Activated CD8-positive, alpha-beta T cell treated with anti-CD3 and anti-CD28 coated beads, Interleukin-2, amount 10 ng/mL, durations not matched to agents 7 days and 5 days (primary cell): ENCODE measurements around the gene HIVEP1. TPM values are rescaled to one million over a fixed set of nuclear protein-coding genes. Genes with fewer than 3 reads are reported as not detected.

Experiments used
- ATAC-seq: fragments of 150-1000 bp; cut with Tn5 transposase; one replicate; pipeline ENCODE4 v1.10.0; 2021; ENCODE audit warnings: moderate library complexity
- CTCF ChIA-PET: fragments of 350-600 bp; sonication (Branson Sonifier 250); formaldehyde crosslinking; loops from one replicate; lab custom pipeline; 2021; ENCODE audit warnings: antibody characterized with exemption; lab: Charles Lee
- POLR2A ChIA-PET: fragments of 350-600 bp; sonication (Branson Sonifier 250); formaldehyde crosslinking; loops from one replicate; lab custom pipeline; 2021; ENCODE audit warnings: antibody characterized with exemption; lab: Charles Lee
- DNase-seq: peaks from one replicate; pipeline ENCODE4 v3.0.0-alpha.2; 2020
- H3K27ac Mint-ChIP-seq: one replicate; pipeline ENCODE4 v1.8.0; 2021; ENCODE audit warnings: mild to moderate bottlenecking, mixed read lengths
- H3K27me3 Mint-ChIP-seq: one replicate; pipeline ENCODE4 v1.8.0; 2021; ENCODE audit warnings: low read depth, mixed read lengths
- H3K36me3 Mint-ChIP-seq: one replicate; pipeline ENCODE4 v1.8.0; 2021; ENCODE audit warnings: low read depth, mixed read lengths
- H3K4me1 Mint-ChIP-seq: one replicate; pipeline ENCODE4 v1.8.0; 2021; ENCODE audit warnings: low read depth, mixed read lengths
- H3K4me3 Mint-ChIP-seq: one replicate; pipeline ENCODE4 v1.8.0; 2021; ENCODE audit warnings: mild to moderate bottlenecking, mixed read lengths
- H3K9me3 Mint-ChIP-seq: one replicate; pipeline ENCODE4 v1.8.0; 2022; ENCODE audit warnings: mixed read lengths; ENCODE audit not compliant: insufficient read depth
- total RNA-seq, 2 experiments: library from RNA; stranded (reverse); gene quantifications; one replicate each; pipeline ENCODE4 v1.2.3, GENCODE V29; 2021

Gene HIVEP1
- total RNA-seq = 10 to 100 TPM; 21.2 to 21.4 TPM

DNA sequence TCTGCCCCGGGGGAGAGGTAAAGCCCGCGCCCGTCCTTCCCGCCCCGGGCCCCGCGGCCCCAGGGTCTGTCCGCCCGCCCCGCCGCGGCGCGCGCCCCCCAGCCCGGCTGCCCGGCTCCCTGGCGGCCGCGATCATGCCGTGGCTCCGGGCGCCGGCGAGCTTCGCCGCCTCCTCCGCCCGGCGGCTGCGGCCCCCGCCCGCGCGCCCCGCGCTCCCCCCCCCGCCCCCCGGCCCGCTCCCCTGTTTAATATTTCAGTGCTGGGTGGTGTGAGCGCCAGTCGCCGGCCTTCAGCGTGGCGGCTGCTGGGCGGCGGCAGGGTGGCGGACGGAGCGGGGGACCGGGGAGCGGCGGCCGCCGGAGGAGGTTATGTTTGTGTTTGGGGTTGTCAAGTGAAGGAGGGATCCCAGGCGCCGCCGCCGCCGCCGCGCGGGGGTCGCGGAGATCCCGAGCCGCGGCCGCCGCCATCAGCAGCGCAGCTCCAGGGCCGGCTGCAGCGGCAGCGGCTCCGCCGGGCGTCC, at the start of gene HIVEP1:
HIVEP1 (plus strand) TSS at position 275 of the 520 bp plus-strand sequence. CDS start 3,317 bp downstream, outside the sequence.
- peaks cover 38% of the 10 kb centered on the region for H3K36me3 Mint-ChIP-seq
- H3K9me3 Mint-ChIP-seq = no peaks in the 10 kb centered on the region
- H3K4me3 Mint-ChIP-seq = peak within 1 kb of the TSS; percentile 89
- ChIA-PET CTCF (interaction anchor here (1.6 to 1.7 kb wide), 2 partner anchors 10 to 300 kb away, joined by 3 to 5 read pairs; no protein-coding TSS in a partner anchor), POLR2A (interaction anchor here (0.6 to 2.0 kb wide), 9 partner anchors 13 to 301 kb away, joined by 3 to 8 read pairs (median 3); no protein-coding TSS in a partner anchor)
- ATAC-seq (no peak), DNase-seq (no peak)
- H3K4me1 Mint-ChIP-seq = peaks cover 54% of the 10 kb centered on the region
- H3K27ac Mint-ChIP-seq = peak within 1 kb of the TSS; percentile 95
- no peaks in the 10 kb centered on the region for H3K27me3 Mint-ChIP-seq

DNA sequence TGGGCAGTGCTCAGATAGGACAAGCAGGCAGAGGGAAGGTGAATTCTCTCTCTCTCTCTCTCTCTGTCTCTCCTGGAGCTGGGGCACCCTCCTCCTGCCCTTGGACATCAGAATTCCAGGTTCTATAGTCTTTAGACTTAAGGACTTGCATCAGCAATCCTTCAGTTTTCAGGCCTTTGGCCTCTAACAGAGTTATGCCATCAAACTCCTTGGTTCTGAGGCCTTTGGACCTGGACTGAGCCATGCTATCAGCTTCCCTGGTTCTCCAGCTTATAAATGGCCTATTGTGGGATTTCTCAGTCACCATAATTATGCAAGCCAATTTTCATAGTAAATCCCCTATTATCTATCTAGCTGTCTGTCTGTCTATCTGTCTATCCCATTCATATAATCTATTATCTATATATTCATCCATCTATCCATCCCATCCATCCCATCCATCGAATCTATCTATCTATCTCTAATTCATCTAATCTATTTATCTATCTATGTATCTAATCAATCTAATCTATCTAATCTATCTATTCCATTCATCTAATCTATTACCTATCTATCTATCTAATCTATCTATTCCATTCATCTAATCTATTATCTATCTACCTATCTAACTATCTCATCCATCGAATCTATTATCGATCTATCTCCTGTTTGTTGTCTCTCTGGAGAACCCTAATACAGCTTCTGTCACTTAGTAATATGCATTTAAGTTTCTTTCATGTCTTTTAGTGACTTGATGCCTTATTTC, 48.2 kb upstream of the HIVEP1 start:
- ChIA-PET POLR2A (no interaction called here), CTCF (interaction anchor here (1.1 kb wide), 1 partner anchor 28 kb away, joined by 3 read pairs; no protein-coding TSS in a partner anchor)
- Mint-ChIP-seq H3K36me3 (no peaks in the 10 kb centered on the region), H3K9me3 (no peaks in the 10 kb centered on the region), H3K27me3 (no peaks in the 10 kb centered on the region), H3K4me3 (no peak overlapping the region), H3K27ac (no peak overlapping the region), H3K4me1 (no peaks in the 10 kb centered on the region)
- ATAC-seq (no peak), DNase-seq (no peak)

DNA sequence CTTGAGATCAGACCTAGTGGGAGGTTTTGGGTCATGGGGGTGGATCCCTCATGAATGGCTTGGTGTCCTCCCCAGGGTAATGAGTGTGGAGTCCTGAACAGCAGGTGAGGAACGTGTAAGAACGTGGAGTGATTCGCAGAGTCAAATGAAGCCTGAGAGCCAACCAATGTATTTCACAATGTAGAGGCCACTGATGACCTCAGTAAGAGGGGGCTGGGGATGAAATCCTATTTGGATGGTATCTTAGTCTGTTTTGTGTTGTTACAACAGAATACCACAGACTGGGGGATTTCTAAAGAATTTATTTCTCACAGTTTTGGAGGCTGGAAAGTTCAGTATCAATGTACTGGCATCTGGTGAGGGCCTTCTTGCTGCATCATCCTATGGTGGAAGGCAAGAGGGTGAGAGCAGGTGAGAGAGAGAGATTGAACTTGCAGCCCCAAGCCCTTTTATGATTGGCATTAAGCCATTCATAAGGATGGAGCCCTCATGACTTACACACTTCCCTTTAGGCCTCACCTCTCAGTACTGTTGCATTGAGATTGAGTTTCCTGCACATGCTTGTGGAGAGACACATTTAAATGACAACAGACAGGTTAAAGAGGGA, 47.3 kb upstream of the HIVEP1 start:
- no peaks in the 10 kb centered on the region for H3K4me1 Mint-ChIP-seq
- no peak for ATAC-seq
- ChIA-PET CTCF (interaction anchor here (1.1 kb wide), 1 partner anchor 27 kb away, joined by 3 read pairs; no protein-coding TSS in a partner anchor), POLR2A (no interaction called here)
- H3K27me3 Mint-ChIP-seq = no peaks in the 10 kb centered on the region
- no peak for DNase-seq
- no peak overlapping the region for H3K4me3 Mint-ChIP-seq
- no peak overlapping the region for H3K27ac Mint-ChIP-seq
- H3K9me3 Mint-ChIP-seq = no peaks in the 10 kb centered on the region
- H3K36me3 Mint-ChIP-seq = no peaks in the 10 kb centered on the region

DNA sequence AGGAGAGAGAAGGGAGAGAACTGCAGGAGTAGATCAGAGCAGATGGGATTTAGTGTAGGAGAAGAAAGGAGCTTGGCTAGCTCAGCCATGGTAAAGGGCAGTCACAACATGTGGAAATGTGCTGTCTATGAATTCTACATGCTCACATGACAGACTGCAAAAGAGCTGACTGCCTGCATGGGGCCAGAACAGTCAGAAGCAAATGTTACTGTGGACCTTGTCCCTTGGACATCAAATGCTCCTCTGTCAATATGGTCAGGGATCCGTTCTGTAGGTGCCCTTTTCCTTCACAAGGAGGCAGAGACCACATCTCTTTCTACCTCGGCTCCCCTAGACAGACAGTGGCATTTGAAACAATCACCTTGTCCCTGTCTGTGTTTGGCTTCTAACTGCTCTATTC, 46.6 kb upstream of the HIVEP1 start:
- ATAC-seq (no peak), DNase-seq (no peak)
- ChIA-PET POLR2A (no interaction called here), CTCF (no interaction called here)
- no peak overlapping the region for H3K27ac Mint-ChIP-seq
- no peaks in the 10 kb centered on the region for H3K4me1 Mint-ChIP-seq
- no peaks in the 10 kb centered on the region for H3K36me3 Mint-ChIP-seq
- no peak overlapping the region for H3K4me3 Mint-ChIP-seq
- no peaks in the 10 kb centered on the region for H3K9me3 Mint-ChIP-seq
- H3K27me3 Mint-ChIP-seq = no peaks in the 10 kb centered on the region

DNA sequence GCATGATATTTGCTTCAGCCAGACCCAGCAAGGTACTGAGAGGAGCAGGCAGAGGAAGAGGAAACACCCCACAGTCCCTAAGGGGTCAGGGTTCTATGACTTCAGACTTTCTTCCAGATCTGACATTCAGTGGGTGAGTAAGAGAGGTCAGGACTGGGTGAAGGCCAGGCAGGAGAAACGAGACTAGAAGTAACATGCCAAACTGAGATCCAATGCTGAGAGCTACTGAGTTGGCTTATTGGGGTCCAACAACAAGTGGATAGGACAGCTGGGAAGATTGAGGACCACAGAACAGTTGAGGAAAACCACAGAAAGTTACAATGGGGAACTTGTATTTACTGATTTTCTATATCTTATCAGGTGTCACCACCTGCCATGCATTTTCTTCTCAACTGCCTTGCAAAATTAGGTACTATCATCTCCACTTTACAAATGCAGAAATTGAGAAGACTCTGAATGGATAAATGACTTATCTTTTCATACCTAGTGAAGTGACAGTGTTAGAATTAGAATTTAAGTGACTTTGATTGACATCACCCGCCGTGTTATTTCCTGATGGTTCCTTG, 43.8 kb upstream of the HIVEP1 start:
- H3K27me3 Mint-ChIP-seq = no peaks in the 10 kb centered on the region
- no peaks in the 10 kb centered on the region for H3K36me3 Mint-ChIP-seq
- H3K4me1 Mint-ChIP-seq = peaks cover 4% of the 10 kb centered on the region
- no peak overlapping the region for H3K4me3 Mint-ChIP-seq
- no peak overlapping the region for H3K27ac Mint-ChIP-seq
- ChIA-PET CTCF (interaction anchor here (1.9 kb wide), 1 partner anchor 312 kb away, joined by 4 read pairs; no protein-coding TSS in a partner anchor), POLR2A (no interaction called here)
- no peaks in the 10 kb centered on the region for H3K9me3 Mint-ChIP-seq
- no peak for ATAC-seq
- no peak for DNase-seq

DNA sequence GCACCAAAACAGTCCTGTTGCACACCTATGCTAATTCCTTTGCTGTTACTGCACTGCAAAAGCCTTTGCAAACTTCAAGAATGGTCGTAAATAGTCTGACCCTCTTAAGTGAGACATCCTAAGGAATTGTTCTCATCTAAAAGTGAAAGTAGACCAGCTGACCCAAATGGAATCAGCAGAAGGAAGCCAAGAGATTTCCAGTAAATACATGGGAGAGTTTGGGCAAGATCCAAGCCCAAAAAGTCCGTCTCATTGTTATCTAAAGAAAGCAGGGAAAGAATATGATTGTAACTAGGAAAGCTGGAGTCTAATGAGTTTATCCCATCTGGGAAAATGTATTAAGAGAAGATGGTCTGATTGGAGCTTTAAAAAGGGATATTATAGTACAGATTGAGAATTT, 43.0 kb upstream of the HIVEP1 start:
- POLR2A ChIA-PET = no interaction called here

DNA sequence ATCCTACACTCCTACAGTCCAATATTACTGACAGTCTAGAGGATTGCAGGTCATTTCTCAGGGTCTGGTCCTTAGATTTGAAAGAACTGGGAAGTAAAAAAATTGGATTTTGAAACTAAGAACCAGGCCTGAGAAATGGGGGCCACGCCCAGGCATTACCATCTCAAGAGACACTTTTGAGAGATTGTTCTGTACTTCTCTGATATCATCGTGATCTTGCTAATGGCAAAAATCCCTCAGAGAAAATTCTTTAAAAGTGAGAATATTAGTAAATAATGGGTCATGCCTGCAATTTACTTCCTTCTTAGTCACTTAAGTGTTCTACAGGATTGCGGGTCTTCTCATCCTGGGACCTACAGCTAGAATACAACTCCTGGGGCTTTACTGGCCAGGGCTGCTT, 42.0 kb upstream of the HIVEP1 start:
- ATAC-seq = no peak
- DNase-seq = no peak
- Mint-ChIP-seq H3K36me3 (no peaks in the 10 kb centered on the region), H3K27me3 (no peaks in the 10 kb centered on the region), H3K4me1 (peaks cover 8% of the 10 kb centered on the region), H3K4me3 (no peak overlapping the region), H3K9me3 (no peaks in the 10 kb centered on the region), H3K27ac (no peak overlapping the region)
- ChIA-PET POLR2A (no interaction called here), CTCF (no interaction called here)

More for the DNA sequence above, 43.0 kb upstream of the HIVEP1 start:
- no peaks in the 10 kb centered on the region for H3K27me3 Mint-ChIP-seq
- H3K36me3 Mint-ChIP-seq = no peaks in the 10 kb centered on the region
- no peaks in the 10 kb centered on the region for H3K9me3 Mint-ChIP-seq
- DNase-seq (no peak), ATAC-seq (no peak)
- no peak overlapping the region for H3K4me3 Mint-ChIP-seq
- no peak overlapping the region for H3K27ac Mint-ChIP-seq
- peaks cover 4% of the 10 kb centered on the region for H3K4me1 Mint-ChIP-seq
- CTCF ChIA-PET = no interaction called here

DNA sequence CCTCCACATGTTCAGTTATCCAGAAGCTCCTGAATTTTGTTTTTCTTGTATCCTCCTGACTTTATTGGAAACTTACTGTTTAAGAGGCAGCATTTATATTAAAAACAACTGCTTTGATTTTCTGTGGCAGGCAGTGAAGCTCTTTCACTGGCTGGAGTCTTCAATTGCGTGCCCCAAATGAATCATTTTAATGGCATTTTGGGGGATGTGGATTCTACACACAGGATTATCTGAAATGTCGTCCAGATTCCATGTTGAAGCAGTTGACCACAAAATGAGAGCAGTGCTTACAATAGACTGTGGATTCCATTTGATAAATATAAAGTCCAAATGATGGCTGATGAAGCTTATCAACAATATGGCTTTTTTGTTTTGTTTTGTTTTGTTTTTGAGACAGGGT, 41.0 kb upstream of the HIVEP1 start:
- Mint-ChIP-seq H3K4me3 (no peak overlapping the region), H3K27ac (no peak overlapping the region), H3K9me3 (no peaks in the 10 kb centered on the region), H3K4me1 (peaks cover 14% of the 10 kb centered on the region), H3K27me3 (no peaks in the 10 kb centered on the region), H3K36me3 (no peaks in the 10 kb centered on the region)
- ATAC-seq = no peak
- no peak for DNase-seq
- ChIA-PET POLR2A (no interaction called here), CTCF (no interaction called here)

DNA sequence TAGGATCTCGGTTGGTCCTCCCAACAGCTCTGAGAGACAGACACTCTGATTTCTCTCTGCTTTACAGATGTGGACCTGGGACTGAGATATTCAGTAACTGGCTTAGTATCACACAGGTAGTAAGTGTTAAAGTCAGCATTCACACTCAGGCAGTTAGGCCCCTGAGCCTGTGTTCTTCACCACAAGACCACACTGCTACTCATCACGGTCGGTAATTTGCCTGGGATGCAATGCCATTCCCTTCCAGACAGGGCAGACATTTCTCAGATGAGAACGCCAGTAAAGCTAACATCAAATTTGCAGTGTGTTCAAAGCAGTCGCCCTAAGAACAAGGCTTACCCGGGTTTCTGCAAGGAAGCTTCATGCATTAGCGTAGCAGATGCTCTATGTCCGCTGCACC, 39.8 kb upstream of the HIVEP1 start:
- CTCF ChIA-PET = no interaction called here

DNA sequence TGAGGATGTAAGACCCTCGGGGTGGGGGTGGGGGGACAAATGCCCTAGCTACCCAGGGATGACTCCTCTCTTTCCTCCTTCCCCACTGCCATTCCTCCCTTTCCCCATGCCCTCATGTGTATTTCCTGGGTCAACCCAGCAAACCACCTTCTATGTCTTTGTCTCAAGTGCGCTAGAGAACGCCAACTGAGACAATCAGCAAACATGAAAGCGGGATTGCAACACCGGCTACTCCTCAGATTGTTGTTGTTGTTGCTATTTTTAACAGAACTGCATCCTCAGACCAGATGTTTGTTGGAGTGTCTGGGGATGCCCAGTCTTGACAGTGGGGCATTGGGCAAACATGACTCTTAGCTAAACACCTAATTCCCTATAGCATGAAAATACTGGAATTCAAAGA, 39.3 kb upstream of the HIVEP1 start:
- ChIA-PET POLR2A (no interaction called here), CTCF (no interaction called here)

More for the DNA sequence above, 39.8 kb upstream of the HIVEP1 start:
- Mint-ChIP-seq H3K9me3 (no peaks in the 10 kb centered on the region), H3K27ac (no peak overlapping the region), H3K4me1 (peaks cover 25% of the 10 kb centered on the region), H3K4me3 (no peak overlapping the region), H3K27me3 (no peaks in the 10 kb centered on the region), H3K36me3 (no peaks in the 10 kb centered on the region)
- DNase-seq = no peak
- ATAC-seq = no peak
- POLR2A ChIA-PET = interaction anchor here (0.6 kb wide), 1 partner anchor 77 kb away, joined by 3 read pairs; no protein-coding TSS in a partner anchor

DNA sequence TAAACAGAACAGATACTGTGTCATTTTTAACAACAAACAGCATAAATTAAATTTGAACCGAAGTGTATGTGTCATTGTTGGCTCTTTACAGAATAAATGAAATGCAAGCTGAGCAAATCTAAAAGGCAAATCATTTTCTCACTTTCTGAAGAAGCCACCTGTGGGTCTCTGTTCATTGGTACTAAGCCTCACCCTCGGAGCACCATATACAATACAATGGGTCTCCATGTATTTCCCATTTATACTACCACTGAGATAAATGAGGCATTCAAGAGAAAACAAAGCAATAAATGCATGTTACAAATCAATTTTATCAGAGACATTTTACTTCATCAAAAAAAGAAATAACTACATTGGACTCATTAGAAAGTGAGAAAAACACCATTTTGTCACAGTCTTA, 38.9 kb upstream of the HIVEP1 start:
- no peak overlapping the region for H3K27ac Mint-ChIP-seq
- DNase-seq (no peak), ATAC-seq (no peak)
- CTCF ChIA-PET = no interaction called here
- H3K9me3 Mint-ChIP-seq = no peaks in the 10 kb centered on the region
- POLR2A ChIA-PET = no interaction called here
- H3K27me3 Mint-ChIP-seq = no peaks in the 10 kb centered on the region
- H3K4me3 Mint-ChIP-seq = no peak overlapping the region
- H3K36me3 Mint-ChIP-seq = peaks cover 1% of the 10 kb centered on the region
- H3K4me1 Mint-ChIP-seq = peaks cover 31% of the 10 kb centered on the region

More for the DNA sequence above, 39.3 kb upstream of the HIVEP1 start:
- Mint-ChIP-seq H3K27ac (no peak overlapping the region), H3K9me3 (no peaks in the 10 kb centered on the region), H3K4me3 (no peak overlapping the region), H3K4me1 (peaks cover 28% of the 10 kb centered on the region), H3K27me3 (no peaks in the 10 kb centered on the region), H3K36me3 (no peaks in the 10 kb centered on the region)
- no peak for DNase-seq
- no peak for ATAC-seq

DNA sequence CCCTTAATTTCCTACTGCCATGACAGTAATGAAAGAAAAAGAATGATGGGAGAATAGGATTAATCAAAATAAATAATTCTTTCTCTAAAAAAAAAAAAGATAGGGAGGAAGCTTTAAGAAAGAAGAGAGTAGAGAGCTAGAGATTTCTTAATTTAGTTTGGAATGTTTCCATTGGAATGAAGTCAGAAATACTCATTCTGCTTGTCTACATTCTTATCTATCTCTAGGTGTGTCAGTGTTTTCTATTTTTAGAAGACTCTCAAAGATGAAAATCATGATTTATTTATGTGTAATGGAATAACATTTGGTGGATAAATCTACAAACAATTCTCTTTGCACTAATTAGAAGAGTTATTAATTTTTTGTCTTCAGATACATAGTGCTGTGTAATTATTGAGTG, 38.0 kb upstream of the HIVEP1 start:
- ChIA-PET POLR2A (no interaction called here), CTCF (no interaction called here)
- no peak for DNase-seq

More for the DNA sequence above, 38.0 kb upstream of the HIVEP1 start:
- Mint-ChIP-seq H3K27me3 (no peaks in the 10 kb centered on the region), H3K9me3 (no peaks in the 10 kb centered on the region), H3K4me3 (no peak overlapping the region), H3K4me1 (peaks cover 38% of the 10 kb centered on the region), H3K36me3 (peaks cover 2% of the 10 kb centered on the region), H3K27ac (no peak overlapping the region)
- ATAC-seq = no peak
